GM12878 (cell line): Measurements from ENCODE around the gene PSMB8. TPM values are rescaled to one million over a fixed set of nuclear protein-coding genes. Genes with fewer than 3 reads are reported as not detected.

Experiments used
- BACH1 ChIP-seq: fragments of 450-650 bp; IDR thresholded peaks from 2 replicates; pipeline ENCODE4 v1.6.1; 2017; ENCODE audit warnings: mild to moderate bottlenecking, borderline replicate concordance
- BCLAF1 ChIP-seq: fragments of 450-650 bp; IDR thresholded peaks from 2 replicates; pipeline ENCODE4 v1.6.1; 2017; ENCODE audit warnings: antibody characterized with exemption, mild to moderate bottlenecking, moderate library complexity
- CTCF ChIP-seq, 3 experiments: IDR thresholded peaks in 2 of 3; conservative IDR thresholded peaks in 1 of 3; 2 replicates each; pipeline ENCODE4 v1.5.1; 2011; ENCODE audit warnings: low read depth in 3 of 3, low read length in 3 of 3, mild to moderate bottlenecking in 3 of 3, control low read depth in 2 of 3, moderate library complexity in 2 of 3, inconsistent platforms in 1 of 3, mixed read lengths in 1 of 3; ENCODE audit not compliant: control insufficient read depth in 2 of 3, insufficient read depth in 1 of 3; ENCODE audit errors: extremely low read depth in 1 of 3
- E2F8 ChIP-seq: fragments of 450-650 bp; IDR thresholded peaks from 2 replicates; pipeline ENCODE4 v1.6.1; 2018; ENCODE audit warnings: mild to moderate bottlenecking, low read depth, moderate library complexity; ENCODE audit not compliant: partially characterized antibody
- E4F1 ChIP-seq: fragments of 450-650 bp; IDR thresholded peaks from 2 replicates; pipeline ENCODE4 v1.6.1; 2018; ENCODE audit warnings: borderline replicate concordance, mild to moderate bottlenecking; ENCODE audit not compliant: partially characterized antibody
- EP300 ChIP-seq, 2 experiments: fragments of 150-350 bp in 1 of 2; IDR thresholded peaks; 2 replicates each; pipeline ENCODE4 v1.6.1; 2011 to 2012; ENCODE audit warnings: low read depth in 2 of 2, low read length in 2 of 2, borderline replicate concordance in 1 of 2, improper control_type of control experiment in 1 of 2, inconsistent platforms in 1 of 2; ENCODE audit not compliant: control insufficient read depth in 1 of 2
- HDGF ChIP-seq: fragments of 450-650 bp; IDR thresholded peaks from 2 replicates; pipeline ENCODE4 v1.6.1; 2016; ENCODE audit warnings: antibody characterized with exemption
- SUPT20H ChIP-seq: IDR thresholded peaks from 2 replicates; pipeline ENCODE4 v1.6.1; 2011; ENCODE audit warnings: low read depth, mild to moderate bottlenecking, low read length, moderate library complexity, borderline replicate concordance; ENCODE audit not compliant: control insufficient read depth
- YBX1 ChIP-seq: fragments of 450-650 bp; IDR thresholded peaks from 2 replicates; pipeline ENCODE4 v1.6.1; 2016; ENCODE audit warnings: antibody characterized with exemption
- ZBTB33 ChIP-seq: fragments of 450-650 bp; IDR thresholded peaks from 2 replicates; pipeline ENCODE4 v1.6.1; 2017; ENCODE audit warnings: mild to moderate bottlenecking
- ZBTB4 ChIP-seq: fragments of 450-650 bp; formaldehyde crosslinking; IDR thresholded peaks from 2 replicates; pipeline ENCODE4 v1.4.0; 2022; ENCODE audit warnings: mild to moderate bottlenecking, moderate library complexity
- ZNF622 ChIP-seq: fragments of 450-650 bp; IDR thresholded peaks from 2 replicates; pipeline ENCODE4 v1.6.1; 2017; ENCODE audit warnings: mild to moderate bottlenecking, inconsistent platforms
- polyA plus RNA-seq, 11 experiments: library from polyadenylated mRNA; depleted of rRNA in 4 of 11; unstranded in 6 of 11; stranded (reverse) in 5 of 11; fragments of >200 nt; fragmentation: Nextera tagmentation in 4 of 11; fragmentation: Illumina TruSeq in 1 of 11; extraction: Ambion mirVana in 4 of 11; extraction: Trizol in 1 of 11; gene quantifications; 1 replicate in 1 of 11; 2 replicates in 10 of 11; pipeline versions ENCODE4 v1.2.1 to v1.2.3, GENCODE V29; 2011 to 2016; ENCODE audit warnings: inconsistent platforms in 2 of 11, missing spikeins in 2 of 11, low read depth in 1 of 11
- total RNA-seq, 4 experiments: library from RNA; depleted of rRNA in 3 of 4; stranded (reverse); fragments of >200 nt in 3 of 4; fragmentation: Illumina TruSeq in 1 of 4; extraction: Trizol in 1 of 4; gene quantifications; 2 replicates each; pipeline versions ENCODE4 v1.2.1 to v1.2.3, GENCODE V29; 2013 to 2021

The PSMB8 gene
- total and polyA plus RNA-seq, 10 of the 15 experiments (the other 5 are each of a cell fraction or from before 2014, with no cell fraction given), result 304 to 557 (median 379) TPM

GRCh38 chr6:32845384-32845884, 1.6 kb upstream of the PSMB8 start (continued):
- no peak for TF ChIP-seq ZBTB4 (CRISPR knock-in tag)
- TF ChIP-seq E4F1, result no peak
- TF ChIP-seq CTCF (IDR thresholded peaks at IDR 0.05 in 2 of 3, conservative IDR thresholded peaks at IDR 0.05 in 1 of 3; ENCODE audit: control insufficient read depth in 2 of 3, extremely low read depth in 1 of 3, insufficient read depth in 1 of 3, low read depth in 3 of 3, low read length in 3 of 3), result no peak
- TF ChIP-seq BCLAF1, result no peak
- TF ChIP-seq ZBTB33, result no peak
- 0 out of 2 replicates have a peak, but pooled peaks have one; percentile 57 for TF ChIP-seq BACH1
- TF ChIP-seq YBX1, result no peak
- no peak for TF ChIP-seq SUPT20H
- no peak for TF ChIP-seq ZNF622
- TF ChIP-seq E2F8, result no peak
- TF ChIP-seq EP300 (IDR thresholded peaks at IDR 0.05; ENCODE audit: borderline replicate concordance in 1 of 2, control insufficient read depth in 1 of 2, low read depth in 2 of 2, low read length in 2 of 2), result no peak
- TF ChIP-seq HDGF, result peak; percentile 75; the same call in 1 of the 2 replicates
